Panc1 (cell line): ENCODE measurements around the gene NPAS2. TPM values are rescaled to one million over a fixed set of nuclear protein-coding genes. Genes with fewer than 3 reads are reported as not detected.

Source experiments
- ATAC-seq: fragments of 200-7000 bp; cut with Tn5 transposase; 2 replicates; pipeline ENCODE4 v1.9.1; 2020; ENCODE audit warnings: mild to moderate bottlenecking, moderate library complexity
- BruUV-seq: library from RNA; stranded (reverse); fragments of 400-500 nt; replicated peaks from 2 replicates; lab custom pipeline; 2021; lab: Mats Ljungman, UMichigan
- CTCF ChIA-PET: fragments of 300-600 bp; sonication (Branson Sonifier 250); formaldehyde crosslinking; loops from one replicate; lab custom pipeline; 2022; ENCODE audit warnings: antibody characterized with exemption; lab: Charles Lee
- POLR2A ChIA-PET: fragments of 300-600 bp; sonication (Branson Sonifier 250); formaldehyde crosslinking; loops from one replicate; lab custom pipeline; 2022; ENCODE audit warnings: antibody characterized with exemption; lab: Charles Lee
- DNase-seq: peaks from one replicate; pipeline ENCODE4 v3.0.0-alpha.2; 2010; ENCODE audit warnings: low read depth, low spot score
- H3K27ac ChIP-seq: 2 replicates; pipeline ENCODE4 v1.5.1; 2011; ENCODE audit warnings: mild to moderate bottlenecking, low read length, inconsistent platforms
- H3K27me3 ChIP-seq: fragments of 200-500 bp; sonication (Bioruptor generic); 2 replicates; pipeline ENCODE4 v1.6.0; 2014; ENCODE audit warnings: low read length, inconsistent platforms; ENCODE audit not compliant: control insufficient read depth, insufficient read depth
- H3K36me3 ChIP-seq: fragments of 200-500 bp; sonication (Bioruptor generic); 2 replicates; pipeline ENCODE4 v1.5.1; 2014; ENCODE audit warnings: inconsistent platforms, mild to moderate bottlenecking, low read length, moderate library complexity; ENCODE audit not compliant: control insufficient read depth, insufficient read depth
- H3K4me1 ChIP-seq: 2 replicates; pipeline ENCODE4 v1.5.1; 2011; ENCODE audit warnings: inconsistent platforms, mild to moderate bottlenecking, low read length, moderate library complexity; ENCODE audit not compliant: control insufficient read depth, insufficient read depth
- H3K4me3 ChIP-seq, 2 experiments: 2 replicates each; pipeline ENCODE4 v1.5.1; 2011 to 2012; ENCODE audit warnings: low read depth in 2 of 2, low read length in 2 of 2, mild to moderate bottlenecking in 2 of 2, inconsistent platforms in 1 of 2, moderate library complexity in 1 of 2
- H3K9me3 ChIP-seq: fragments of 200-500 bp; sonication (Bioruptor generic); 2 replicates; pipeline ENCODE4 v1.5.1; 2014; ENCODE audit warnings: low read depth, mild to moderate bottlenecking, inconsistent platforms, low read length, moderate library complexity; ENCODE audit not compliant: control insufficient read depth, insufficient read depth
- CTCF ChIP-seq: fragments of 450-650 bp; IDR thresholded peaks from 2 replicates; pipeline ENCODE4 v1.5.1; 2017; ENCODE audit warnings: mild to moderate bottlenecking
- POLR2AphosphoS5 ChIP-seq: IDR thresholded peaks from 2 replicates; pipeline ENCODE4 v1.6.1; 2012; ENCODE audit warnings: mild to moderate bottlenecking, low read depth, low read length, moderate library complexity
- REST ChIP-seq, 2 experiments: IDR thresholded peaks; 2 replicates each; pipeline ENCODE4 v1.6.1; 2011 to 2012; ENCODE audit warnings: low read depth in 2 of 2, control low read depth in 1 of 2, low read length in 1 of 2, mild to moderate bottlenecking in 1 of 2, moderate library complexity in 1 of 2; ENCODE audit not compliant: insufficient read depth in 1 of 2
- SIN3A ChIP-seq: IDR thresholded peaks from 2 replicates; pipeline ENCODE4 v1.6.1; 2012; ENCODE audit warnings: low read depth, mild to moderate bottlenecking, low read length, moderate library complexity, borderline replicate concordance; ENCODE audit not compliant: insufficient read depth
- TCF7L2 ChIP-seq: IDR thresholded peaks from 2 replicates; pipeline ENCODE4 v1.6.1; 2011; ENCODE audit warnings: mild to moderate bottlenecking, low read depth, low read length, inconsistent platforms
- in situ Hi-C: cut with HindIII; loops from 2 replicates; pipeline ENCODE4 v1.10.0; 2016; ENCODE audit warnings: low sequenced_read_pairs, low pct_unique_long_range_greater_than_20kb
- intact Hi-C: fragments of 100-400 bp; cut with micrococcal nuclease; formaldehyde crosslinking; loops from one replicate; pipeline ENCODE4 v1.10.0; 2022; ENCODE audit not compliant: unreplicated experiment
- total RNA-seq: library from RNA; stranded (reverse); gene quantifications from one replicate; pipeline ENCODE4 v1.2.1, GENCODE V29; 2021; ENCODE audit not compliant: unreplicated experiment

Gene NPAS2
- total RNA-seq, 1 experiment from 2014 or later = 72.8 TPM

GRCh38 chr2:100910111-100910510, 90.2 kb downstream of the NPAS2 start:
- in situ Hi-C loops (no loop called here), intact Hi-C loops (no loop called here)
- H3K4me3 ChIP-seq = no peak overlapping the region
- H3K4me1 ChIP-seq = peaks cover 10% of the 10 kb centered on the region
- H3K36me3 ChIP-seq = no peaks in the 10 kb centered on the region; the same call in 1 of the 2 replicates
- H3K27me3 ChIP-seq = no peaks in the 10 kb centered on the region
- H3K27ac ChIP-seq = no peak overlapping the region
- CTCF ChIA-PET = no interaction called here
- no TSS peak for BruUV-seq
- no peak for TF ChIP-seq TCF7L2
- no peak for TF ChIP-seq SIN3A
- no peak for TF ChIP-seq CTCF
- TF ChIP-seq POLR2AphosphoS5 = no peak
- TF ChIP-seq REST (IDR thresholded peaks at IDR 0.05; ENCODE audit: insufficient read depth in 1 of 2, low read depth in 2 of 2, low read length in 1 of 2) = no peak
- no peaks in the 10 kb centered on the region for H3K9me3 ChIP-seq
- DNase-seq = no peak
- POLR2A ChIA-PET = no interaction called here
- ATAC-seq = no peak

GRCh38 chr2:100919316-100919715, 99.4 kb downstream of the NPAS2 start:
- ChIA-PET CTCF (interaction anchor here (0.6 kb wide), 1 partner anchor 317 kb away, joined by 3 read pairs; no protein-coding TSS in a partner anchor), POLR2A (no interaction called here)
- no peaks in the 10 kb centered on the region for H3K9me3 ChIP-seq
- in situ Hi-C loops (no loop called here), intact Hi-C loops (no loop called here)
- no peak overlapping the region for H3K4me3 ChIP-seq
- TF ChIP-seq CTCF (peak; percentile 52; the same call in 1 of the 2 replicates), REST (IDR thresholded peaks at IDR 0.05; ENCODE audit: insufficient read depth in 1 of 2, low read depth in 2 of 2, low read length in 1 of 2) (no peak)
- H3K27me3 ChIP-seq = no peaks in the 10 kb centered on the region
- BruUV-seq = no TSS peak
- H3K27ac ChIP-seq = no peak overlapping the region
- DNase-seq (no peak), ATAC-seq (peak; percentile 10; the same call in 1 of the 2 replicates)
- no peaks in the 10 kb centered on the region for H3K4me1 ChIP-seq
- H3K36me3 ChIP-seq = no peaks in the 10 kb centered on the region; the same call in 1 of the 2 replicates
